ENCODE measurements around the gene KLF9.

- no peak for TF ChIP-seq CTCF (conservative IDR thresholded peaks at IDR 0.05; ENCODE audit: low read depth, low read length)
- no peak for TF ChIP-seq EZH2 (IDR thresholded peaks at IDR 0.05; ENCODE audit: borderline replicate concordance, low read depth, low read length, poor library complexity, severe bottlenecking)
Measured at GRCh38 chr9:70362952-70363351, 51.5 kb downstream of the KLF9 start.
